HG02938 (cell line): Measurements from ENCODE around the gene MSL3.
A peak's percentile ranks its signal among the peaks of the same experiment; 100 is the strongest.

Experiments used
- ATAC-seq: cut with Tn5 transposase; IDR thresholded peaks from one replicate; pipeline ENCODE4 v1.9.1; 2021; ENCODE audit warnings: mild to moderate bottlenecking, moderate library complexity; ENCODE audit not compliant: unreplicated experiment

Gene MSL3

GRCh38 chrX:11759172-11759460, 1.1 kb downstream of the MSL3 start:
- no peak for ATAC-seq

- peak; percentile 74 for ATAC-seq
Measured at GRCh38 chrX:11759461-11760311, 1.6 kb downstream of the MSL3 start.

- ATAC-seq = no peak
Measured at GRCh38 chrX:11760958-11761357, 2.9 kb downstream of the MSL3 start.

- no peak for ATAC-seq
Measured at GRCh38 chrX:11764602-11765067, 6.6 kb downstream of the MSL3 start.

GRCh38 chrX:11765449-11765848, 7.4 kb downstream of the MSL3 start:
- ATAC-seq = no peak

GRCh38 chrX:11766487-11766886, 8.4 kb downstream of the MSL3 start:
- ATAC-seq = no peak

- no peak for ATAC-seq
Measured at GRCh38 chrX:11768039-11768438, 10.0 kb downstream of the MSL3 start.

GRCh38 chrX:11770320-11770719, 12.3 kb downstream of the MSL3 start:
- no peak for ATAC-seq

- no peak for ATAC-seq
Measured at GRCh38 chrX:11778230-11778629, 20.2 kb downstream of the MSL3 start.

- ATAC-seq = no peak
Measured at GRCh38 chrX:11781133-11781532, 23.1 kb downstream of the MSL3 start.

GRCh38 chrX:11781734-11782370, 23.8 kb downstream of the MSL3 start:
- no peak for ATAC-seq

- no peak for ATAC-seq
Measured at GRCh38 chrX:11784543-11784942, 26.5 kb downstream of the MSL3 start.

GRCh38 chrX:11786862-11787261, 28.8 kb downstream of the MSL3 start:
- no peak for ATAC-seq

GRCh38 chrX:11787564-11787963, 29.5 kb downstream of the MSL3 start:
- ATAC-seq = no peak

- ATAC-seq = no peak
Measured at GRCh38 chrX:11789809-11790208, 31.8 kb downstream of the MSL3 start.

- no peak for ATAC-seq
Measured at GRCh38 chrX:11791090-11791489, 33.1 kb downstream of the MSL3 start.

GRCh38 chrX:11791537-11791936, 33.5 kb downstream of the MSL3 start:
- no peak for ATAC-seq

GRCh38 chrX:11792461-11793421, 34.7 kb downstream of the MSL3 start:
- ATAC-seq = peak; percentile 85

- ATAC-seq = no peak
Measured at GRCh38 chrX:11793734-11794133, 35.7 kb downstream of the MSL3 start.

- no peak for ATAC-seq
Measured at GRCh38 chrX:11813341-11813740, 55.3 kb downstream of the MSL3 start.
